Amygdala (tissue), 56 donors: ENCODE measurements around the gene EDN2.

Experiments
- DNase-seq, 56 donors: peaks; one replicate each; lab custom pipeline; 2025; lab: John Stamatoyannopoulos, UW

Gene EDN2

GRCh38 chr1:41500378-41500777, 15.9 kb upstream of the EDN2 start:
- DNase-seq = peak in 1 of 56 donors; percentile 29

- DNase-seq = no peak
Observed at GRCh38 chr1:41499591-41499990, 15.1 kb upstream of the EDN2 start.

- no peak for DNase-seq
Observed at GRCh38 chr1:41498804-41499203, 14.3 kb upstream of the EDN2 start.

- DNase-seq = peak in 1 of 56 donors; percentile 2
Observed at GRCh38 chr1:41498391-41498790, 13.9 kb upstream of the EDN2 start.

GRCh38 chr1:41497461-41498030, 13.1 kb upstream of the EDN2 start:
- DNase-seq = no peak

GRCh38 chr1:41497056-41497440, 12.6 kb upstream of the EDN2 start:
- no peak for DNase-seq

- peak in 21 of 56 donors; percentile 11 to 58 (median 33) for DNase-seq
Observed at GRCh38 chr1:41496080-41497055, 11.9 kb upstream of the EDN2 start.

GRCh38 chr1:41495210-41495948, 10.9 kb upstream of the EDN2 start:
- peak in 22 of 56 donors; percentile 11 to 60 (median 28) for DNase-seq

- DNase-seq = no peak
Observed at GRCh38 chr1:41494351-41495209, 10.1 kb upstream of the EDN2 start.

- DNase-seq = no peak
Observed at GRCh38 chr1:41493626-41494350, 9.3 kb upstream of the EDN2 start.

GRCh38 chr1:41493117-41493536, 8.6 kb upstream of the EDN2 start:
- no peak for DNase-seq

- no peak for DNase-seq
Observed at GRCh38 chr1:41492341-41492848, 7.9 kb upstream of the EDN2 start.

GRCh38 chr1:41490911-41491310, 6.4 kb upstream of the EDN2 start:
- DNase-seq = no peak

GRCh38 chr1:41489561-41489960, 5.1 kb upstream of the EDN2 start:
- no peak for DNase-seq

GRCh38 chr1:41488040-41488951, 3.8 kb upstream of the EDN2 start:
- DNase-seq = no peak

GRCh38 chr1:41487126-41488039, 2.9 kb upstream of the EDN2 start:
- no peak for DNase-seq
